Thymus (tissue), 11 donors: ENCODE results near the gene ZC2HC1C. TPM values are rescaled to one million over a fixed set of nuclear protein-coding genes. Genes with fewer than 3 reads are reported as not detected.

ENCODE experiments used
- DNase-seq, 9 donors: peaks; one replicate each; pipeline ENCODE4 v3.0.0-alpha.2; 2013; ENCODE audit warnings: low spot score in 9 of 9, low read depth in 6 of 9, missing footprints in 1 of 9
- H3K27ac ChIP-seq, 2 donors: one replicate each; pipeline ENCODE4 v1.5.1; 2013; ENCODE audit warnings: control low read depth in 1 of 2, low read depth in 1 of 2, low read length in 1 of 2, mild to moderate bottlenecking in 1 of 2, moderate library complexity in 1 of 2
- H3K27me3 ChIP-seq, 2 donors: one replicate each; pipeline ENCODE4 v1.5.1; 2013; ENCODE audit warnings: low read length in 1 of 2; ENCODE audit not compliant: control insufficient read depth in 2 of 2, insufficient read depth in 1 of 2
- H3K36me3 ChIP-seq, 2 donors: one replicate each; pipeline ENCODE4 v1.5.1; 2013; ENCODE audit warnings: low read length in 1 of 2, mild to moderate bottlenecking in 1 of 2, moderate library complexity in 1 of 2; ENCODE audit not compliant: control insufficient read depth in 2 of 2, insufficient read depth in 2 of 2
- H3K4me1 ChIP-seq, 2 donors: one replicate each; pipeline ENCODE4 v1.5.1; 2013; ENCODE audit warnings: low read length in 2 of 2; ENCODE audit not compliant: control insufficient read depth in 2 of 2, insufficient read depth in 2 of 2
- H3K4me3 ChIP-seq, 2 donors: one replicate each; pipeline ENCODE4 v1.5.1; 2013; ENCODE audit warnings: low read length in 2 of 2, control low read depth in 1 of 2, mild to moderate bottlenecking in 1 of 2
- H3K9me3 ChIP-seq, 2 donors: one replicate each; pipeline ENCODE4 v1.5.1; 2013; ENCODE audit warnings: low read length in 1 of 2, mild to moderate bottlenecking in 1 of 2; ENCODE audit not compliant: control insufficient read depth in 2 of 2, insufficient read depth in 1 of 2
- WGBS: extraction: QIAGEN DNeasy Blood & Tissue Kit; methylation state at CpG from one replicate; pipeline ENCODE4 v1.1.7; 2013; 5-methylcytosine and 5-hydroxymethylcytosine counted together
- polyA plus RNA-seq: library from polyadenylated mRNA; stranded (reverse); fragments of 200-250 nt; gene quantifications from one replicate; pipeline ENCODE4 v1.2.3, GENCODE V29; 2013
- total RNA-seq: library from RNA; stranded (reverse); fragments of 120-200 nt; gene quantifications from one replicate; pipeline ENCODE4 v1.2.4, GENCODE V29; 2013
- donor health status: healthy.

Gene ZC2HC1C
- total and polyA plus RNA-seq, 2 donors, result 1.7 to 7.2 TPM

GRCh38 chr14:75040959-75041358, 28.5 kb upstream of the ZC2HC1C start:
- H3K36me3 ChIP-seq, result peaks cover 0 to 11% of the 10 kb centered on the region in 2 donors
- no peaks in the 10 kb centered on the region for H3K4me1 ChIP-seq
- H3K27ac ChIP-seq, result no peak overlapping the region

GRCh38 chr14:75041613-75042012, 27.8 kb upstream of the ZC2HC1C start:
- no peak overlapping the region for H3K27ac ChIP-seq
- no peak for DNase-seq
- no peaks in the 10 kb centered on the region for H3K9me3 ChIP-seq
- H3K4me1 ChIP-seq, result no peaks in the 10 kb centered on the region
- WGBS, result 96% methylated on average over 4 of the region's 4 CpGs
- no peaks in the 10 kb centered on the region for H3K27me3 ChIP-seq
- peaks cover 0 to 11% of the 10 kb centered on the region in 2 donors for H3K36me3 ChIP-seq
- H3K4me3 ChIP-seq, result no peak overlapping the region

More at GRCh38 chr14:75040959-75041358, 28.5 kb upstream of the ZC2HC1C start:
- DNase-seq, result no peak
- no peaks in the 10 kb centered on the region for H3K27me3 ChIP-seq
- H3K4me3 ChIP-seq, result no peak overlapping the region
- 99% methylated on average over 2 of the region's 2 CpGs for WGBS
- no peaks in the 10 kb centered on the region for H3K9me3 ChIP-seq

- no peak for DNase-seq
- Histone ChIP-seq H3K4me3 (no peak overlapping the region), H3K36me3 (peaks cover 0 to 9% of the 10 kb centered on the region in 2 donors), H3K9me3 (no peaks in the 10 kb centered on the region), H3K27ac (no peak overlapping the region), H3K4me1 (no peaks in the 10 kb centered on the region), H3K27me3 (no peaks in the 10 kb centered on the region)
- 96% methylated on average over 6 of the region's 6 CpGs for WGBS
Measured at GRCh38 chr14:75042035-75042434, 27.4 kb upstream of the ZC2HC1C start.

GRCh38 chr14:75044322-75044721, 25.1 kb upstream of the ZC2HC1C start:
- Histone ChIP-seq H3K9me3 (no peaks in the 10 kb centered on the region), H3K27ac (no peak overlapping the region), H3K27me3 (no peaks in the 10 kb centered on the region), H3K36me3 (peaks cover 0 to 4% of the 10 kb centered on the region in 2 donors), H3K4me1 (no peaks in the 10 kb centered on the region), H3K4me3 (no peak overlapping the region)
- DNase-seq, result no peak
- WGBS, result 11% methylated on average over 2 of the region's 2 CpGs

- no peak for DNase-seq
- Histone ChIP-seq H3K27me3 (no peaks in the 10 kb centered on the region), H3K36me3 (peaks cover 0 to 6% of the 10 kb centered on the region in 2 donors), H3K27ac (no peak overlapping the region), H3K4me1 (no peaks in the 10 kb centered on the region), H3K9me3 (no peaks in the 10 kb centered on the region), H3K4me3 (no peak overlapping the region)
- WGBS, result 79% methylated on average over 8 of the region's 8 CpGs
Measured at GRCh38 chr14:75044752-75045151, 24.7 kb upstream of the ZC2HC1C start.

- H3K4me3 ChIP-seq, result no peak overlapping the region
- H3K27ac ChIP-seq, result no peak overlapping the region
- no peaks in the 10 kb centered on the region for H3K9me3 ChIP-seq
- no peak for DNase-seq
- no peaks in the 10 kb centered on the region for H3K27me3 ChIP-seq
- 97% methylated on average over 5 of the region's 5 CpGs for WGBS
- peaks cover 0 to 6% of the 10 kb centered on the region in 2 donors for H3K36me3 ChIP-seq
- H3K4me1 ChIP-seq, result peaks cover 0 to 7% of the 10 kb centered on the region in 2 donors
Measured at GRCh38 chr14:75046275-75046674, 23.2 kb upstream of the ZC2HC1C start.

GRCh38 chr14:75046899-75047298, 22.5 kb upstream of the ZC2HC1C start:
- Histone ChIP-seq H3K36me3 (peaks cover 0 to 6% of the 10 kb centered on the region in 2 donors), H3K27ac (no peak overlapping the region), H3K4me1 (peaks cover 0 to 7% of the 10 kb centered on the region in 2 donors), H3K27me3 (no peaks in the 10 kb centered on the region), H3K9me3 (no peaks in the 10 kb centered on the region), H3K4me3 (no peak overlapping the region)
- no peak for DNase-seq
- WGBS, result 97% methylated on average over 3 of the region's 3 CpGs

GRCh38 chr14:75047506-75047905, 21.9 kb upstream of the ZC2HC1C start:
- WGBS, result 96% methylated on average over 4 of the region's 4 CpGs
- H3K36me3 ChIP-seq, result peaks cover 0 to 4% of the 10 kb centered on the region in 2 donors
- H3K27me3 ChIP-seq, result no peaks in the 10 kb centered on the region
- H3K27ac ChIP-seq, result no peak overlapping the region
- DNase-seq, result no peak
- no peaks in the 10 kb centered on the region for H3K9me3 ChIP-seq
- no peak overlapping the region for H3K4me3 ChIP-seq
- peaks cover 0 to 7% of the 10 kb centered on the region in 2 donors for H3K4me1 ChIP-seq

GRCh38 chr14:75048101-75048500, 21.3 kb upstream of the ZC2HC1C start:
- peaks cover 0 to 7% of the 10 kb centered on the region in 2 donors for H3K4me1 ChIP-seq
- no peak for DNase-seq
- peaks cover 0 to 4% of the 10 kb centered on the region in 2 donors for H3K36me3 ChIP-seq
- no peaks in the 10 kb centered on the region for H3K9me3 ChIP-seq
- H3K27me3 ChIP-seq, result no peaks in the 10 kb centered on the region
- H3K4me3 ChIP-seq, result no peak overlapping the region
- WGBS, result 94% methylated on average over 2 of the region's 2 CpGs
- no peak overlapping the region for H3K27ac ChIP-seq

GRCh38 chr14:75049136-75049535, 20.3 kb upstream of the ZC2HC1C start:
- H3K36me3 ChIP-seq, result peaks cover 0 to 4% of the 10 kb centered on the region in 2 donors
- H3K4me1 ChIP-seq, result peaks cover 0 to 7% of the 10 kb centered on the region in 2 donors
- no peak for DNase-seq
- H3K27ac ChIP-seq, result no peak overlapping the region
- H3K9me3 ChIP-seq, result no peaks in the 10 kb centered on the region
- WGBS, result 96% methylated on average over 5 of the region's 5 CpGs
- no peak overlapping the region for H3K4me3 ChIP-seq
- no peaks in the 10 kb centered on the region for H3K27me3 ChIP-seq
